Hypothalamus (tissue), 51 donors: Measurements from ENCODE around the gene ABI3BP.

Experiments used
- DNase-seq, 51 donors: peaks; one replicate each; lab custom pipeline; 2025; lab: John Stamatoyannopoulos, UW

The ABI3BP gene

DNA sequence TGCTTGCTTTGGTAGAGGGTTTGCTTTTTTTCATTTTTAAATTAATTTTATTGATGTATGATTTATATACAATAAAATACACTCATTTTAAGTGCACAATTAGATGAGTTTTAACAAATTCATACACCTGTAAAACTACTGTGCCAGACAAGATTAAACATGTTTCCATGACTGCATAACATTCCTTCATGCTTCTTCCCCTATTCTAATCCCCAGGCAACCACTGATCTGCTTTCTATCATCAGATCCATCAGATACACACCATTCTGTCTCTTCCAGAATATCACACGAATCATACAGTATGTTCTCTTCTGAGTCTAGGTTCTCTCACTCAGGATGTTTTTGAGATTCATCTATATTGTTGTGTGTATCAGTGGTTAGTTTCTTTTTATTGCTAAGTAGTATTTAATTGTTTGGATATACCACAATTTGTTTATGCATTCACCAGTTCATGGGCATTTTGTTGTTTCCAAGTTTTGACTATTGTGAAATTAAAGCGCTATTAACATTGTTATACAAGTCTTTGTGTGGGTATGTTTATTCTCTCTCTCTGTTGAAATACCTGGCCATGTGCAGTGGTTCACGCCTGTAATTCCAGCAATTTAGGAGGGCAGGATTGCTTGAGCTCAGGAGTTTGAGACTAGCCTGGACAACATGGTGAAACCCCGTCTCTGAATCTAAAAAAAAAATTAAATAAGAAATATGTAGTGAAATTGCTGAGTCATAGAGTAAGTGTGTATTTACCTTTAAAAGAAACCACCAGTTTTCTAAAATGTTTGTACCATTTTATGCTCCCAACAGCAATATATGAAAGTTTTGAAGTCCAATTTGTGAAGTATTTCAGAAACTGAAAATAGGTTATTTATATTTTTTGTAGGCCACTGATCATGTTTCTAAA is 290.9 kb downstream of the ABI3BP start:
- no peak for DNase-seq

DNA sequence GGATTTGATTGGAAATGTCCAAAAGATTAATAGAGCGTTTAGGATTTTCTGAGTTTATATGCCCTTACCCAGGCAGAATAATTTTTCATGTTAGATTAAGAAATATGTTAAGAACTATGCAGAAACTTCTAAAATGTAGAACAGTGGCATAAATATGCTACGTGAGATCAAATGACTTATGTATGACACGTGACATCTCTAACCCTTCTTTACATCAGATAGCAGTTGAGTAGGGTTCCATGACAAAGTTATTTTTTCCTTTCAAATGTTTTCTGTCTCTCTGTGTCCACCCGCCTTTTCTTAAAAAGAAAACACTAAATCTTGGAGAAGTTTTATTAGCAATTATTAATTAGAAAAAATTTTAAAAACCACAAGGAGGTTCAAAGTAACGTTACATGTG is 292.5 kb downstream of the ABI3BP start:
- no peak for DNase-seq
